ENCODE measurements around the gene RNU6-9. TPM values are rescaled to one million over a fixed set of nuclear protein-coding genes. Genes with fewer than 3 reads are reported as not detected.
"Not testable (repeated sequence)": the region's sequence is repeated elsewhere in the genome, so short reads cannot be mapped to it uniquely, and the experiment has no call there.

The RNU6-9 gene
- total and polyA plus RNA-seq, 2 donors: not detected

DNA sequence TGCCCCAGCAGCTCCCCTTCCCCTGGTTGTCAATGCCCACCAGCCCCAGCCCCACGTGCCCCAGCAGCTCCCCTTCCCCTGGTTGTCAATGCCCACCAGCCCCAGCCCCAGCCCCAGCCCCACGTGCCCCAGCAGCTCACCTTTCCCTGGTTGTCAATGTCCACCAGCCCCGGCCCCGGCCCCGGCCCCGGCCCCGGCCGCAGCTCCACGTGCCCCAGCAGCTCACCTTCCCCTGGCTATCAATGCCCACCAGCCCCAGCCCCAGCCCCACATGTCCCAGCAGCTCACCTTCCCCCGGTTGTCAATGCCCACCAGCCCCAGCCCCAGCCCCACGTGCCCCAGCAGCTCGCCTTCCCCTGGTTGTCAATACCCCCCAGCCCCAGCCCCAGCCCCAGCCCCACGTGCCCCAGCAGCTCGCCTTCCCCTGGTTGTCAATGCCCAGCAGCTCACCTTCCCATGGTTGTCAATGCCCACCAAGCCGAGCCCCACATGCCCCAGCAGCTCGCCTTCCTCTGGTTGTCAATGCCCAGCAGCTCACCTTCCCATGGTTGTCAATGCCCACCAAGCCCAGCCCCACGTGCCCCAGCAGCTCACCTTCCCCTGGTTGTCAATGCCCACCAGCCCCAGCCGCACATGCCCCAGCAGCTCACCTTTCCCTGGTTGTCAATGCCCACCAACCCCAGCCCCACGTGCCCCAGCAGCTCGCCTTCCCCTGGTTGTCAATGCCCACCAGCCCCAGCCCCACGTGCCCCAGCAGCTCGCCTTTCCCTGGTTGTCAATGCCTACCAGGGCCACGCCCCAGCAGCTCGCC, 14.3 kb upstream of the RNU6-9 start:
- WGBS: 92% methylated on average over 24 of the region's 24 CpGs
- H3K27ac ChIP-seq (ENCODE audit: low read depth); H3K4me1 ChIP-seq (ENCODE audit: insufficient read depth); H3K36me3 ChIP-seq (ENCODE audit: insufficient read depth); H3K4me3 ChIP-seq (ENCODE audit: low read depth, low read length); DNase-seq (ENCODE audit: extremely low spot score): not testable (repeated sequence)

DNA sequence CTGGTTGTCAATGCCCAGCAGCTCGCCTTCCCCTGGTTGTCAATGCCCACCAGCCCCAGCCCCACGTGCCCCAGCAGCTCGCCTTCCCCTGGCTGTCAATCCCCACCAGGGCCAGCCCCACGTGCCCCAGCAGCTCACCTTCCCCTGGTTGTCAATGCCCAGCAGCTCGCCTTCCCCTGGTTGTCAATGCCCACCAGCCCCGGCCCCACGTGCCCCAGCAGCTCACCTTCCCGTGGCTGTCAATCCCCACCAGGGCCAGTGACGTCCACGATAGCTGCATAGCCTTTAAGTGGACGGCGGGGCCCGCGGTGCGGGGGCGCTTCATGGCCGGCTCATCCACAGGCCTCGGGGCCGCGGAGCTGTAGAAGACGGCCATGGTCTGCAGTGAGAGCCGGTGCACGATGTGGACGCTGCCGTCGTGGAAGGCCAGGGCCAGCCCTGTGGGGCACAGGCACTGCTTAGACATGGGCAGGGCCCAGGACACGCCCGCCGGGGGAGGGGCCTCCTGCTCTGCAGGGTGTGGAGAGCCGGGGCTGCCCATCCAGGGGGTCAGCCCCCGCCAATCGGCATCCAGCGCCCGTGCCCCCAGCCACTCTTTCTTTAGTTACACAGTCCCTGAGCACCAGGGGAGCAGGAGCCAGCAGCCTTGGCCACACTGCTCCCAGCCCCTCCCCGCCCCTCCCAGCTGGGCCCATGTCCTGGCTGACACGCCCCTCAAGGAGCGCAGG, 13.4 kb upstream of the RNU6-9 start:
- H3K36me3 ChIP-seq (ENCODE audit: insufficient read depth): peaks cover 2% of the 10 kb centered on the region
- no peak for DNase-seq (ENCODE audit: extremely low spot score)
- no peaks in the 10 kb centered on the region for H3K4me1 ChIP-seq (ENCODE audit: insufficient read depth)
- no peak overlapping the region for H3K4me3 ChIP-seq (ENCODE audit: low read depth, low read length)
- no peak overlapping the region for H3K27ac ChIP-seq (ENCODE audit: low read depth)
- WGBS: 88% methylated on average over 37 of the region's 37 CpGs

DNA sequence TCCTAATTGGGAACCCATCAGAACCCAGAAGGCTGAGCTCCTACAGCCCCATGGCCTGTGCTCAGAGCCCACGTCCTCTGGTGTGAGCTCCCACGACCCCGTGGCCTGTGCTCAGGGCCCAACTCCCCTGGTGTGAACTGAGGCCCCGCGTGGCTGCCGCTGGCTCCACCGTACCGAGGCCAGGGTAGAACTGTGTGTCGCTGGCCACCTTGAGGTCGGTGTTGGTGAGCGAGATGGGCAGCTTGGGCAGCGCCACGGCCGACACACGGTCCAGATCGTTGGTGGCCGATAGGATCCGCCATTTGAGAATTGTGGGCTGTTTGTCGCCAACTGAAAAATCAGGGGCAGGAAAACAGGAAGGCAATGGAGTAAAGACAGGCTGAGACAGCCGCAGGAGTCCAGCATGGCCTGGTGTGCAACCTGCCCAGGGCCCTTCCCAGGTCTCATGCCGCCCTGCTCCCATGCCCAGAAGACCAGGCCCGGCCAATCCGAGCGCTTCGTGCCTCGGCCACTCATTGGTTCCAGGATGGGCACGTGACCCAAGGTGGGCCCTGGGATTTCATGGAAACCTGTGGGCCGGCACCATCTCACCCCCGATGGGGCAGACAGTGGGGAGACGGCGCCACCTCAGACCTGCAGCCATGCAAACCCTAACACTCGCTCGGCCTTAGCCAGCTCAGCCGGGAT, 11.8 kb upstream of the RNU6-9 start:
- no peaks in the 10 kb centered on the region for H3K4me1 ChIP-seq (ENCODE audit: insufficient read depth)
- no peak overlapping the region for H3K27ac ChIP-seq (ENCODE audit: low read depth)
- H3K4me3 ChIP-seq (ENCODE audit: low read depth, low read length): no peak overlapping the region
- DNase-seq (ENCODE audit: extremely low spot score): no peak
- 96% methylated on average over 34 of the region's 34 CpGs for WGBS
- peaks cover 4% of the 10 kb centered on the region for H3K36me3 ChIP-seq (ENCODE audit: insufficient read depth)

DNA sequence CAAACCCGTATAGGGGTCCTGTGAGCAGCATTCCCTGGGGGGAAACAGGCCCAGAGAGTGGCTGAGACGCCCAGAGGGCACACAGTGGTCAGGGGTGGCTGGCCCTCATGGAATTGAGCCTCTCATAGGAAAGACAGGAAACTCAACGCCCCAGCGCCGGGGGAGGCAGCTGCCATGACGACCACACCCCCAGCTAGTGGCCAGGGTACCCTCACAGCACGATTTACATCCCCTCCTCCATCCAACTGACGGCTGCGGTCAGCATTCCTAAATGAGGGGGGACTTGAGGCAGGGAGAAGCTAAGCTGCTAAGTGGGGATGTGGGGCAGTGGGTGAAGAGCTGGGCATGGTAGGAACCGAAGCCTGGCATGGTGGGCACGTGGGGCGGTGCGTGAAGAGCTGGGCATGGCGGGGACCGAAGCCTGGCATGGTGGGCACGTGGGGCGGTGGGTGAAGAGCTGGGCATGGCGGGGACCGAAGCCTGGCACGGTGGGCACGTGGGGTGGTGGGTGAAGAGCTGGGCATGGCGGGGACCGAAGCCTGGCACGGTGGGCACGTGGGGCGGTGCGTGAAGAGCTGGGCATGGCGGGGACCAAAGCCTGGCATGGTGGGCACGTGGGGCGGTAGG, 10.3 kb upstream of the RNU6-9 start:
- Histone ChIP-seq H3K4me1 (ENCODE audit: insufficient read depth) (no peaks in the 10 kb centered on the region), H3K27ac (ENCODE audit: low read depth) (no peak overlapping the region), H3K4me3 (ENCODE audit: low read depth, low read length) (no peak overlapping the region), H3K36me3 (ENCODE audit: insufficient read depth) (peaks cover 4% of the 10 kb centered on the region)
- DNase-seq (ENCODE audit: extremely low spot score): no peak
- WGBS: 97% methylated on average over 30 of the region's 30 CpGs

DNA sequence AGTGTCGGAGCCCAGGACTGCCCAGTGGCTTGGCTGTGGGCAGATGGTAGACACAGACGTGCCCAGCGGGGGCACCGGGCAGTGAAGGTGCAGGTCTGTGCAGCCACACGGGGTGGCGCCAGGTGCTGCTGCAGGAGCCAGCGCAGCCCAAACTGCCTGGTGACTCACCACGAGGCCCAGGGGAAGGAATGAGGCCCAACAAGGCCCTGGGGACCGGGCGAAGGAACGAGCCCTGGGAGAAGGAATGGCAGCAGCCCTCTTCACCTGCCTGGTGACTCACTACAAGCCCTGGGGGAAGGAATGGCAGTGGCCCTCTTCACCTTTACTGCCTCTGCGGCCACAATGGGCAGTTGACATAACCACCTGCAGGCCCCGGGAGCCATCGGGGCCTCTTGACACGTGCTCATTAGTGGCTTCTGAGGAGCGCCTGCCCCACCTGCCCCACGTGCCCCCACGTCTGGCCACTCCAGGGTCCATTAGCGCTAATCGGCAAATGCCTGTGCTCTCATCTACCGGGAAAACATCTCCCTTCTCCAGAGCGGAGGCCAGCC, 9.5 kb upstream of the RNU6-9 start:
- Histone ChIP-seq H3K4me3 (ENCODE audit: low read depth, low read length) (no peak overlapping the region), H3K36me3 (ENCODE audit: insufficient read depth) (peaks cover 4% of the 10 kb centered on the region)
- WGBS: 89% methylated on average over 22 of the region's 22 CpGs

DNA sequence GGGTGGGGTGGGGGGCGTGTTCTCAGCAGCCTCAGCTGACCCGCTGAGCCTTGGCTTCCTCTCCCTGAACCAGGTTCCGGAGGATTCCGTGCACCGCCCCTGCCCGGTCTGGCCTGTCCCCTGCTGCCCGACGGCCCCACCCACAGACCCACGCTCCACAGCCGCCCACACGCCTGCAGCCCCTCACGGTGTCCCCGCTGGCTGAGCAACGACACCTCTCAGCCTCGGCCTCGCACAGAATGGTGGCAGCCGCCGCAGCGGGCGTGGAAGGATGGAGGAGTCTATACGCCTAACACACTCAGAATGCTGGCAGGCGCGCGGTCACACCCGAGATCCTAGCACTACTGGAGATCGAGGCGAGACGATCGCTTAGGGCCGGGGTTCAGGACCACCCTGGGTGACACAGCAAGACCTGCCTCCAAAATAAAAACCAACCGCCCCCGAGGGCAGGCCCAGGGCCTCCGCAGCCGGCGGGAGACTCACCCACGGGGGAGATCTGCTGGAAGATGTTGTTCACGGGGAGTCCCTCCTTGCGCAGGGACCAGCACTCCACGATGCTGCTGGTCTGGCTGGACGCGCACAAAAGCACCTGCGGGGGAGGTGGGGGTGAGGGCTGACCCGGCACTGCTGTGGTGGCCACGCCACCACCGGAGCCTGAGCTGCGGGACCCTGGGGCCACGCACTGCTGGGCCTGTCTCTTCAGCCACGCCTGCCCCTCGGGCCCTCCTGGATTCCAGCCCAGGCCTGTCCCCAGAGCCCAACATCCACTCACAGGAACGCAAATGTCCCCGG, 8.7 kb upstream of the RNU6-9 start:
- Histone ChIP-seq H3K4me3 (ENCODE audit: low read depth, low read length) (no peak overlapping the region), H3K36me3 (ENCODE audit: insufficient read depth) (peaks cover 4% of the 10 kb centered on the region), H3K27ac (ENCODE audit: low read depth) (no peak overlapping the region), H3K4me1 (ENCODE audit: insufficient read depth) (no peaks in the 10 kb centered on the region)
- WGBS: 93% methylated on average over 51 of the region's 51 CpGs
- DNase-seq (ENCODE audit: extremely low spot score): no peak

More for the DNA sequence above, 9.5 kb upstream of the RNU6-9 start:
- Histone ChIP-seq H3K4me1 (ENCODE audit: insufficient read depth) (no peaks in the 10 kb centered on the region), H3K27ac (ENCODE audit: low read depth) (no peak overlapping the region)
- DNase-seq (ENCODE audit: extremely low spot score): no peak

DNA sequence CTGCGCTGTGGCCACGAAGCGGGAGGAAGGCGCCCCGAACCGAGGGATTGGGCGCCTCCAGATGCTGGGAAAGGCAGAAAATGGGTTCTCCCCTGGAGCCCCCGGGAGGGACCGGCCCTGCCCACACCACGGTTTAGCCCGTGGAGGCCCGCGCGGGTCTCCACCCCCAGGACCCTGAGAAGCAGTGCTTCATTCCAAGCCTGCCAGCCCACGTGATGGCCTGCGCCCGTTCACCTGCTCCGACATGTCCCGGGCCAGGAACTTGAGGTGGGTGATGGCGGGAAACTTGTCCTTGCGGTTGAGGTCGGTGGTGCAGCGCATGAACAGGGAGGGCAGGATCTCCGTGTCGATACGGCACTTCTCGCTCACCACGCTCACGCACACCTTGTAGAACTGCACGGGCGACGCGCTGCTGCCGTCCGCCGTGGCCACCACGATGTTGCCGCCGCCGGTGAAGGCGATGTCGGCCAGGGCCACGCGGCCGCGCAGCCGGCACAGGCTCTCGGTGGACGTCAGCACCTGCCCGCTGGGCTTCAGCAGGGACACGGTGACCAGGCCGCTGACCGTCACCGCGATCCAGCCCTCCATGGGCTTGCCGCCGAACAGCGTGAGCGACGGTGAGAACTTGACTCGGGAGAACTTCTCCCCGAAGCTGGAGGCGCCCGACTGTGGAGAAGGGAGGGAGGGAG, 7.6 kb upstream of the RNU6-9 start:
- Histone ChIP-seq H3K4me3 (ENCODE audit: low read depth, low read length) (no peak overlapping the region), H3K36me3 (ENCODE audit: insufficient read depth) (peaks cover 4% of the 10 kb centered on the region), H3K4me1 (ENCODE audit: insufficient read depth) (no peaks in the 10 kb centered on the region), H3K27ac (ENCODE audit: low read depth) (no peak overlapping the region)
- 96% methylated on average over 64 of the region's 64 CpGs for WGBS
- DNase-seq (ENCODE audit: extremely low spot score): no peak

DNA sequence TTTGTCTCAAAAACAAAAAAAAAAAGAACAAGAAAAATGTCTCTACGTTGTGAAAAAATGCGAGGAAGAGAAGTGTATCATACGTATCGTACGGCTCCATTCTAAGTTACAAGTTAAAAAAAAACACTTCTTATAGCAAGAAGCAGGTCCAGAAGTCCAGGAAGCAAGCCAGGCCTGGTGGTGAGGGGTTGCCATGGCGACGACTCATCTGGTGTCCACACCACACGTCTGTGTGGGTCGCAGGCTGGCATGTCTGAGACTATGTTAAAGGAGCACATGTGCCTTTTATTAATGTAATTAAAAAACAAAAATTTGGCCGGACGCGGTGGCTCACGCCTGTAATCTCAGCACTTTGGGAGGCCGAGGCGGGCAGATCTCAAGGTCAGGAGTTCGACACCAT, 6.2 kb upstream of the RNU6-9 start:
- no peak overlapping the region for H3K4me3 ChIP-seq (ENCODE audit: low read depth, low read length)
- no peaks in the 10 kb centered on the region for H3K4me1 ChIP-seq (ENCODE audit: insufficient read depth)
- no peak for DNase-seq (ENCODE audit: extremely low spot score)
- H3K27ac ChIP-seq (ENCODE audit: low read depth): no peak overlapping the region
- WGBS: 76% methylated on average over 16 of the region's 16 CpGs
- H3K36me3 ChIP-seq (ENCODE audit: insufficient read depth): peaks cover 2% of the 10 kb centered on the region

DNA sequence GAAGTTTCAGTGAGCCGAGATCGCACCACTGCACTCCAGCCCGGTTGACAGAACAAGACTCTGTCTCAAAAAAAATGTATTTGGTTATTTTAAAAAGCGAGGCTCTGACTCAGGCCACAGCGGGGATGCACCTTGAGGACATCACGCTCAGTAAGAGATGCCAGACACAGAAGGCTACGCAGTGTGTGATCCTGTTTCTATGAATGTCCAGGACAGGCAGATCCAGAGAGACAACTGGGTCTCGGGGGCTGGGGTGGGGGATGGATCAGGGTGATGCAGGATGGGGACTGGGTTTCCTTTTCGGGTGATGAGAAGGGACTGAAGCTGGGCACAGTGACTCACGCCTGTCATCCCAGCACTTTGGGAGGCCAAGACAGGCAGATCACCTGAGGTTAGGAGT, 5.7 kb upstream of the RNU6-9 start:
- DNase-seq (ENCODE audit: extremely low spot score): no peak
- peaks cover 2% of the 10 kb centered on the region for H3K36me3 ChIP-seq (ENCODE audit: insufficient read depth)
- H3K4me3 ChIP-seq (ENCODE audit: low read depth, low read length): no peak overlapping the region
- H3K4me1 ChIP-seq (ENCODE audit: insufficient read depth): no peaks in the 10 kb centered on the region
- WGBS: 96% methylated on average over 10 of the region's 10 CpGs
- no peak overlapping the region for H3K27ac ChIP-seq (ENCODE audit: low read depth)

DNA sequence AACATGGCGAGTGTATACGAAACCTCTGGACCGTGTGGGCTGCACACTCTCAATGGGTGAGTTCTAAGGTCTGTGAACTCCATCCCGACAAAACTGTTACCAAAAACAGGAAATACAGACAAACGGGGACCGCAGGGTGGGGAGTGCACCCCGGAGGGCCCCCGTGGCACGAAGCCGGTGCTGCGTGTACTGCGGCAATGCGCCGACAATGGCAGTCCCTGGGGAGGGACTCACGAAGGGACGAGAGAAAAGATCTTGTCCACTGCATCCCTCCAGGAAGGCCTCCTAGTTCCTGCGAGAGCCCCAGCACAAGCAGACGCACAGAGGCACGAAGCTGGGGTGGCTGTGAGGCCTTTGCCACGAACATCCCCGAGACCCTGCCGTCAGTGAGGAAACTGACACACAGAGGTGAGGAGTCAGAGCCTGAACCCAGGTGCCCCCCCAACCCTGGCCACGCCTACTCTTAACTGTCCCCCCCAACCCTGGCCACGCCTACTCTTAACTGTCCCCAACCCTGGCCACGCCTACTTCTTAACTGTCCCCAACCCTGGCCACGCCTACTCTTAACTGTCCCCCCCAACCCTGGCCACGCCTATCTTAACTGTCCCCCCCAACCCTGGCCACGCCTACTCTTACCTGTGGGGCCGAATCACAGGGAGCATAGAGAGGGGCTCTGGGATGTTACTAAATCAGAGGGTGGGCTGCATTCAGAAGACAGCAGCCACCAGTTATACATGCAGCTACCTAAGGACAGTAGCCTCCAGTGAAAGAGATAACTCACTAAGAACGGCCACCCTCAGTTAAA, 4.5 kb upstream of the RNU6-9 start:
- no peak overlapping the region for H3K4me3 ChIP-seq (ENCODE audit: low read depth, low read length)
- no peak for DNase-seq (ENCODE audit: extremely low spot score)
- peaks cover 2% of the 10 kb centered on the region for H3K36me3 ChIP-seq (ENCODE audit: insufficient read depth)
- H3K4me1 ChIP-seq (ENCODE audit: insufficient read depth): no peaks in the 10 kb centered on the region
- 91% methylated on average over 30 of the region's 30 CpGs for WGBS
- H3K27ac ChIP-seq (ENCODE audit: low read depth): no peak overlapping the region

DNA sequence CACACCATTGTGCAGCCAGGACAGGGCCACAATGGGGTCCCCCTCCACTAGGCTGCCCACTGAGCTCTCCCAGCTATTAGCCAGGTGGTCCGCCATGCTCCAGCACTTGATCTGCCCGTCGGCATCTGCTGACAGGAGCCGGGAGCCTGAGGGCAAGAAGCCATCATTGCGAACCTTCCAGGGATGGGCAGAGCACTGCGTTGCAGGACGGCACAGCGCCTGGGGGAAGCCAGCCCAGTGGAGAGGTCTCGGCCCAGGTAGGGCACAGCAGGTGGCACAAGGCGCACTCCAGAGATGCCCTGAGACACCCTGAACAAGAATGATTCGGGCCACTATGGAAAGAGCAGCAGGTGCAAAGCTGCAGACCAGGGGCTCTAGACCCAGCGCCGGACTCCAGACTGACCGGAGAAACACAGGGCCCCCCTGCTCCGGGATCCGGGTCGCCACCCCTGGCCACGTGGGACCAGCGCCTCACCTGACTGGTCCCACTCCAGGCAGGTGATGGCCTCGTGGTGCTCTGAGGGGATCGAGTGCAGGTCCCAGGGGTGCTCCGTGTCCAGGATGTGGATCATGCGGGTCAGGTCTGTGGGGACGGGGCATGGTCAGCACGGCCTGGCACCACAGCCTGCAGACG, 3.5 kb upstream of the RNU6-9 start:
- Histone ChIP-seq H3K4me3 (ENCODE audit: low read depth, low read length) (no peak overlapping the region), H3K27ac (ENCODE audit: low read depth) (no peak overlapping the region), H3K4me1 (ENCODE audit: insufficient read depth) (no peaks in the 10 kb centered on the region), H3K36me3 (ENCODE audit: insufficient read depth) (peaks cover 2% of the 10 kb centered on the region)
- no peak for DNase-seq (ENCODE audit: extremely low spot score)
- WGBS: 92% methylated on average over 26 of the region's 26 CpGs

Measured in urinary bladder (tissue), 4 donors.